IMR-90 (cell line): ENCODE measurements around the gene SKA3. TPM values are rescaled to one million over a fixed set of nuclear protein-coding genes. Genes with fewer than 3 reads are reported as not detected.
"Not testable (repeated sequence)": the region's sequence is repeated elsewhere in the genome, so short reads cannot be mapped to it uniquely, and the experiment has no call there.

Source experiments
- ATAC-seq: fragments of 200-7000 bp; cut with Tn5 transposase; 2 replicates; pipeline ENCODE4 v1.9.1; 2020; ENCODE audit warnings: low read depth, mild to moderate bottlenecking, moderate library complexity
- BruUV-seq: library from RNA; stranded (reverse); fragments of 400-500 nt; replicated peaks from 2 replicates; lab custom pipeline; 2021; lab: Mats Ljungman, UMichigan
- CTCF ChIA-PET: fragments of 300-600 bp; formaldehyde crosslinking; extraction: SDS; loops from one replicate; lab custom pipeline; 2021; ENCODE audit warnings: antibody characterized with exemption; lab: Yijun Ruan, JAX
- POLR2A ChIA-PET: fragments of 300-600 bp; sonication (Branson Sonifier 250); formaldehyde crosslinking; loops from one replicate; lab custom pipeline; 2022; ENCODE audit warnings: antibody characterized with exemption; ENCODE audit not compliant: unreplicated experiment; lab: Charles Lee
- DNase-seq: peaks from one replicate; pipeline ENCODE4 v3.0.0; 2013
- H2AFZ ChIP-seq: replicated peaks from 2 replicates; pipeline ENCODE3; 2013; ENCODE audit warnings: low read length, mild to moderate bottlenecking; ENCODE audit not compliant: poor library complexity
- H2AK5ac ChIP-seq: 2 replicates; pipeline ENCODE4 v1.6.1; 2013; ENCODE audit warnings: low read depth, low read length, inconsistent platforms
- H2AK9ac ChIP-seq: replicated peaks from 2 replicates; pipeline ENCODE3; 2013; ENCODE audit warnings: mild to moderate bottlenecking, low read depth, low read length, moderate library complexity; ENCODE audit not compliant: poor library complexity
- H2BK120ac ChIP-seq: 2 replicates; pipeline ENCODE4 v1.6.1; 2013; ENCODE audit warnings: low read depth, low read length, inconsistent platforms
- H2BK15ac ChIP-seq: 3 replicates; pipeline ENCODE4 v1.6.1; 2013; ENCODE audit warnings: low read depth, low read length, inconsistent platforms
- H2BK20ac ChIP-seq: 2 replicates; pipeline ENCODE4 v1.6.1; 2013; ENCODE audit warnings: low read depth, mild to moderate bottlenecking, inconsistent platforms, low read length, moderate library complexity
- H2BK5ac ChIP-seq: 2 replicates; pipeline ENCODE4 v1.6.1; 2013; ENCODE audit warnings: mild to moderate bottlenecking, low read depth, low read length, inconsistent platforms; ENCODE audit not compliant: poor library complexity, severe bottlenecking
- H3K14ac ChIP-seq: replicated peaks from 2 replicates; pipeline ENCODE4 v1.6.1; 2013; ENCODE audit warnings: low read depth, low read length, inconsistent platforms
- H3K18ac ChIP-seq: 2 replicates; pipeline ENCODE4 v1.6.1; 2013; ENCODE audit warnings: low read depth, low read length, control low read depth
- H3K23ac ChIP-seq: 2 replicates; pipeline ENCODE4 v1.6.1; 2013; ENCODE audit warnings: low read depth, low read length, inconsistent platforms
- H3K27ac ChIP-seq: 2 replicates; pipeline ENCODE4 v1.5.1; 2013; ENCODE audit warnings: mild to moderate bottlenecking, control low read depth, low read length; ENCODE audit not compliant: insufficient read depth
- H3K27me3 ChIP-seq: 2 replicates; pipeline ENCODE4 v1.6.1; 2013; ENCODE audit warnings: low read length; ENCODE audit not compliant: control insufficient read depth, insufficient read depth
- H3K36me3 ChIP-seq: 2 replicates; pipeline ENCODE4 v1.6.1; 2013; ENCODE audit warnings: low read length, mixed read lengths; ENCODE audit not compliant: control insufficient read depth, insufficient read depth
- H3K4ac ChIP-seq: 2 replicates; pipeline ENCODE4 v1.6.1; 2013; ENCODE audit warnings: low read depth, low read length, inconsistent platforms
- H3K4me1 ChIP-seq: 2 replicates; pipeline ENCODE4 v1.6.1; 2013; ENCODE audit warnings: low read length, mixed read lengths; ENCODE audit not compliant: control insufficient read depth, insufficient read depth
- H3K4me2 ChIP-seq: 2 replicates; pipeline ENCODE4 v1.6.1; 2013; ENCODE audit warnings: low read depth, mild to moderate bottlenecking, control low read depth, low read length, moderate library complexity
- H3K4me3 ChIP-seq: 2 replicates; pipeline ENCODE4 v1.5.1; 2013; ENCODE audit warnings: low read depth, mild to moderate bottlenecking, control low read depth, low read length, moderate library complexity; ENCODE audit not compliant: insufficient read depth
- H3K56ac ChIP-seq: 2 replicates; pipeline ENCODE4 v1.6.1; 2013; ENCODE audit warnings: low read length, inconsistent platforms; ENCODE audit not compliant: insufficient read depth; ENCODE audit errors: extremely low read depth
- H3K79me1 ChIP-seq, 2 experiments: 2 replicates each; pipeline ENCODE4 v1.6.1; 2013; ENCODE audit warnings: low read length in 2 of 2, inconsistent platforms in 1 of 2, low read depth in 1 of 2
- H3K9ac ChIP-seq: 2 replicates; pipeline ENCODE4 v1.6.1; 2013; ENCODE audit warnings: low read depth, low read length, control low read depth
- H3K9me1 ChIP-seq: 2 replicates; pipeline ENCODE4 v1.6.1; 2013; ENCODE audit warnings: low read length, inconsistent platforms; ENCODE audit not compliant: insufficient read depth
- H3K9me3 ChIP-seq: 2 replicates; pipeline ENCODE4 v1.6.1; 2013; ENCODE audit warnings: low read length; ENCODE audit not compliant: control insufficient read depth, insufficient read depth
- H4K20me1 ChIP-seq: 2 replicates; pipeline ENCODE4 v1.6.1; 2013; ENCODE audit warnings: low read length, inconsistent platforms; ENCODE audit not compliant: insufficient read depth
- H4K5ac ChIP-seq: 2 replicates; pipeline ENCODE4 v1.6.1; 2013; ENCODE audit warnings: mild to moderate bottlenecking, low read depth, low read length, control low read depth
- H4K8ac ChIP-seq, 2 experiments: 2 replicates each; pipeline ENCODE4 v1.6.1; 2013; ENCODE audit warnings: low read depth in 2 of 2, low read length in 2 of 2, control low read depth in 1 of 2, inconsistent platforms in 1 of 2
- H4K91ac ChIP-seq: 2 replicates; pipeline ENCODE4 v1.6.1; 2013; ENCODE audit warnings: low read depth, low read length, inconsistent platforms; ENCODE audit not compliant: insufficient read depth
- WGBS, 2 experiments: methylation state at CpG; one replicate each; pipeline versions ENCODE4 v1.1.5 to v1.1.7; 2013; ENCODE audit warnings: missing lambda C conversion rate in 2 of 2; ENCODE audit not compliant: insufficient read length in 1 of 2; ENCODE audit errors: extremely low coverage in 2 of 2; 5-methylcytosine and 5-hydroxymethylcytosine counted together
- dilution Hi-C: fragments of 300-500 bp; cut with HindIII; formaldehyde crosslinking; loops from one replicate; pipeline ENCODE4 v1.14.3; 2018; ENCODE audit warnings: low sequenced_read_pairs; ENCODE audit not compliant: unreplicated experiment
- in situ Hi-C: fragments of 300-500 bp; cut with MboI; formaldehyde crosslinking; loops from 3 replicates; pipeline ENCODE4 v1.14.3; 2019; ENCODE audit warnings: low sequenced_read_pairs, inconsistent platforms, mixed read lengths
- intact Hi-C: fragments of 100-400 bp; cut with micrococcal nuclease; formaldehyde crosslinking; loops from 2 replicates; pipeline ENCODE4 v1.10.0; 2022
- polyA plus RNA-seq, 3 experiments: library from polyadenylated mRNA; depleted of rRNA; stranded (reverse); fragments of >200 nt; gene quantifications; 2 replicates each; pipeline ENCODE4 v1.2.3, GENCODE V29; 2012; ENCODE audit warnings: low replicate concordance in 1 of 3
- total RNA-seq: library from RNA; depleted of rRNA; stranded (reverse); fragments of >200 nt; gene quantifications from 2 replicates; pipeline ENCODE4 v1.2.3, GENCODE V29; 2012

The SKA3 gene
- total and polyA plus RNA-seq, 2 of the 4 experiments (the other 2 are of a cell fraction) = 11.7 to 15.6 TPM

DNA sequence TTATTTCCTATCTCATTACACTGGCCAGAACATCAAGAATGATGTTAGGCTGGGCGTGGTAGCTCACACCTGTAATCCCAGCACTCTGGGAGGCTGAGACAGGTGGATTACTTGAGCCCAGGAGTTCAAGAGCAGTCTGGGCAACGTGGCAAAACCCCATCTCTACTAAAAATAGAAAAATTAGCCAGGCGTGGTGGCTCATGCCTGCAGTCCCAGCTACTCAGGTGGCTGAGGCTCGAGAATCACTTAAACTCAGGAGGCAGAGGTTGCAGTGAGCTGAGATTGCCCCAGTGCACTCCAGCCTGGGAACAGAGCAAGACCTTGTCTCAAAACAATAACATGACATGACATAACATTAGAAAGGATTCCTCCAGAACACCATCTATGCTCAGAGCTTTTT, 10.7 kb downstream of the SKA3 start:
- POLR2A ChIA-PET, BruUV-seq, H3K27me3 ChIP-seq, H4K91ac ChIP-seq, H3K36me3 ChIP-seq, H2BK15ac ChIP-seq, H4K8ac ChIP-seq, H3K4ac ChIP-seq, in situ Hi-C loops, H3K9me3 ChIP-seq, H3K56ac ChIP-seq, H2AFZ ChIP-seq, H3K4me3 ChIP-seq, H3K9me1 ChIP-seq, H2AK9ac ChIP-seq, DNase-seq, ATAC-seq, intact Hi-C loops, H2BK120ac ChIP-seq, H3K4me2 ChIP-seq, H3K18ac ChIP-seq, H3K27ac ChIP-seq, H3K14ac ChIP-seq, H2AK5ac ChIP-seq, H3K23ac ChIP-seq, dilution Hi-C loops, H2BK5ac ChIP-seq, H3K4me1 ChIP-seq, H3K9ac ChIP-seq, H2BK20ac ChIP-seq, H4K20me1 ChIP-seq, H4K5ac ChIP-seq: not testable (repeated sequence)
- CTCF ChIA-PET = interaction anchor here (0.7 kb wide), 1 partner anchor 47 kb away, joined by 4 read pairs; no protein-coding TSS in a partner anchor
- H3K79me1 ChIP-seq = peaks cover 16 to 36% of the 10 kb centered on the region in 2 experiments
- WGBS, 2 experiments = 100% methylated on average over 1 of the region's 4 CpGs; no CpG with 5 or more reads in 1 of the 2 experiments
